GM12873 (cell line): Measurements from ENCODE around the gene SYNDIG1.

Experiments used
- CTCF ChIP-seq: IDR thresholded peaks from 2 replicates; pipeline ENCODE4 v1.5.1; 2012; ENCODE audit warnings: low read depth, mild to moderate bottlenecking, moderate library complexity, low read length, control low read depth; ENCODE audit not compliant: insufficient read depth; ENCODE audit errors: missing control alignments

Gene SYNDIG1

DNA sequence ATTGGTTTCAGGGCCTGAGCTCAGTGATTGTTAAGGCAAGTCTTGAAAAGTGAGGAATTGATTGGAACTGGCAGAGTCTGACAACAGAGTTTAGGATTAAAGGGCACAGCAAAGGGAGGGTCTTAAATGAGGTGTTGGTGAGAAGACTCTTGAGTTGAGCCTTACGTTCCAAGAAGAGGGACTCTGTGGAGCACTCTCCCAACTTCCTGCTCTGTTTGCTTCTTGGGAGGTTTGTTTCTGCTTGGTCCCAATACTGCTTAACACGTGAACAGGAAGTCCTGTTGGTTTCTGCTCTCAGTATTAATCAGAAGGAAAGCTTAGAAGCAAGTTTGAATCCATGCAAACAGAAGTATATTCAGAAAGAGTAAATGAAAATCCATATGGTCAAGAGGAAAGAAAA is 15.6 kb upstream of the SYNDIG1 start:
- TF ChIP-seq CTCF = no peak

DNA sequence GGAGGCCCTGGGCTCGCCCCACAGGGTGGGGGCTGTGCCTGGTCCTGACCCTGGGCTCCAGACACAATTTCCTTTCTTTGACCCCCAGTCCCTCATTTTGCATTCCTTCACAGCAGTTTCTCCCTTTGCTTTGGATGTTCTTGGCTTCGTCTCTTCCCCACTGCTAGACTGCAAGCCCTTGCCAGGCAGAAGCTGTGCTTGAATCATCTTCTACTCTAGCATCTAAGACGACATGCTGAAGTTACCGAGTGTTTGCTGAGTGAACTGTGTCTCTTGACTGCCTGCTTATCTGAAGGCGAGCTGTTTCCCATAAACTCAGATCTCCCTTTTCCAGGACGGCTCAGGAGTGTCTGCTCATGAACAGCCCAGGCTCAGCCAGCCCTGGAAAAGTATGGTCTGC is 14.3 kb upstream of the SYNDIG1 start:
- no peak for TF ChIP-seq CTCF

DNA sequence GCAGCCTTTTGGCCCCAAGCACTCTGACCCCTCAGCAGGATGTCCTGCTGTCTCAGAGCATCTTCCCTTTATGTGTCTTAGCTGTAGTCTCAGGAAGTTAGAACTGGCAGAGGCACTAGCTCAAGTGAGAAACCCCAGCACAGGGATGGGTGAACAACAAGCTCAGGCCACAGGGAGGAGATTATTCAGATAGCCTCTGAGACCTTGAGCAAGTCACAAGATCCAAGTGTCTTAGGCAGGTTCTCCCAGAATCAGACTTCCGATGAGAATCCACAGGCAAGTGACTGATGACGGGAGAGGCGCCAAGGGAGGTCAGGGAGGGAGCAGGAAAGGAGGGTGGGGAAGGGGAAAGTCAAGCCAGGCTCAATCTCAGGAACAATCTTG is 13.0 kb upstream of the SYNDIG1 start:
- no peak for TF ChIP-seq CTCF

- no peak for TF ChIP-seq CTCF
These were observed 11.0 kb upstream of the SYNDIG1 start for GRCh38 chr20:24458436-24458835.

GRCh38 chr20:24459733-24460132 is 9.7 kb upstream of the SYNDIG1 start:
- no peak for TF ChIP-seq CTCF

- no peak for TF ChIP-seq CTCF
These were observed 8.7 kb upstream of the SYNDIG1 start for GRCh38 chr20:24460712-24461111.

DNA sequence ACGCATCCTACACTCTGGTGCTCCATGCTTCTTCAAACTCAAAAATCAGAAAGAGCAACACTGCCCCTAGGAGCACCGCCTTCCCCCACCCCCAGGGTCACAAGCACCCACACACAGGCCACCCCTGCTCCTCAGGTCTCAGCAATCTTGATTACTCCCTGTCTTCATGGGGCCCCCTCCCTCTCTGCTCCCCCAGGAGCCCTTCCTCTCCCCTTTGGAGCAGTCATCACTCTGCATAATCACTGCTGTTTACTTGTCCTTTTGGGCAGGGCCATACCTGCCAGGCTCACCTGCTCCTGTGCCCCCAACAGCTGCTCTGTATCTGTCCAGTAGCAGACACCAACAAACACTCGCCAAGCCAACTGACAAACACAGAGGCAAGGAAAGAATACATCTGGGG is 7.6 kb upstream of the SYNDIG1 start:
- no peak for TF ChIP-seq CTCF
